Ishikawa (cell line): ENCODE data around the gene RANBP10.

Experiments
- CEBPB ChIP-seq: IDR thresholded peaks from 2 replicates; pipeline ENCODE4 v1.6.1; 2012
- CREB1 ChIP-seq: IDR thresholded peaks from 2 replicates; pipeline ENCODE4 v1.6.1; 2012; ENCODE audit warnings: low read depth
- EGR1 ChIP-seq: IDR thresholded peaks from 2 replicates; pipeline ENCODE4 v1.6.1; 2012
- EP300 ChIP-seq: IDR thresholded peaks from 2 replicates; pipeline ENCODE4 v1.6.1; 2012; ENCODE audit warnings: borderline replicate concordance
- FOXM1 ChIP-seq: IDR thresholded peaks from 2 replicates; pipeline ENCODE4 v1.6.1; 2012; ENCODE audit warnings: low read depth, borderline replicate concordance
- NFIC ChIP-seq: IDR thresholded peaks from 2 replicates; pipeline ENCODE4 v1.6.1; 2012
- RAD21 ChIP-seq: IDR thresholded peaks from 2 replicates; pipeline ENCODE4 v1.6.1; 2012; ENCODE audit warnings: low read depth
- TAF1 ChIP-seq: IDR thresholded peaks from 2 replicates; pipeline ENCODE4 v1.6.1; 2012; ENCODE audit warnings: low read depth, mild to moderate bottlenecking
- TCF12 ChIP-seq: IDR thresholded peaks from 2 replicates; pipeline ENCODE4 v1.6.1; 2012; ENCODE audit warnings: low read depth
- TEAD4 ChIP-seq: IDR thresholded peaks from 2 replicates; pipeline ENCODE4 v1.6.1; 2012
- YY1 ChIP-seq: IDR thresholded peaks from 2 replicates; pipeline ENCODE4 v1.6.1; 2012; ENCODE audit warnings: low read depth
- ZBTB7A ChIP-seq: IDR thresholded peaks from 2 replicates; pipeline ENCODE4 v1.6.1; 2012; ENCODE audit warnings: low read depth
- TF ChIP-seq, protein P1 (sequence below): IDR thresholded peaks from 2 replicates; pipeline ENCODE4 v1.6.1; 2012
- TF ChIP-seq, protein P2 (sequence below): IDR thresholded peaks from 2 replicates; pipeline ENCODE4 v1.6.1; 2012
- TF ChIP-seq, protein P3 (sequence below): IDR thresholded peaks from 2 replicates; pipeline ENCODE4 v1.6.1; 2012; ENCODE audit warnings: low read depth, mild to moderate bottlenecking

The RANBP10 gene

DNA sequence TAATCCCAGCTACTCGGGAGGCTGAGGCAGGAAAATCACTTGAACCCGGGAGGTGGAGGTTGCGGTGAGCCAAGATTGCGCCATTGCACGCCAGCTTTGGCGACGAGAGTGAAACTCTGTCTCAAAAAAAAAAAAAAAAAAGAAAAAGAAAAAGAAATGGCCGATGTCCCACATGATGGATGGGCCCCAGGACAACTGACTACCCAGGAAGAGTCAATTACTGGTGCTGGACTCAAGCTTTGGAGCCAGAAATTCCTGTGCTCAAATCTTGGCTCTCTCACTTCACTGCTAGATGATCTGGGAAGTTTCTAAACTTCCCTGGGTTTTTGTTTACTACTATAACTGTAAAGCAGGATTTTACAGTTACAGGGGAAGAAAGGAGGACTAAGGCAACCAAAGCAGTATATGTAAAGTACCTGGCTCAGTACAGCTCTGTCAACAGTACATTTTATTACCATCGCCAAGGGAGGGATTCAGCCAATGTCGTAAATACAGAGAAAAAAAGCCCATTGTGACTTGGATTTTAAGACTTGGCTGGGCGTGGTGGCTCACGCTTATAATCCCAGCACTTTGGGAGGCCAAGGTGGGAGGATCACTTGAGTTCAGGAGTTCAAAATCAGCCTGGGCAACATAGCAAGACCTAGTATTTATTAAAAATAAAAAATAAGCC, 127.9 kb downstream of the RANBP10 start:
- TF ChIP-seq NFIC (no peak), CREB1 (no peak), EP300 (no peak), EGR1 (no peak), ZBTB7A (no peak), CEBPB (no peak), FOXM1 (no peak), TEAD4 (no peak), TAF1 (no peak), TCF12 (no peak), RAD21 (no peak)
- TF ChIP-seq, protein P1, sequence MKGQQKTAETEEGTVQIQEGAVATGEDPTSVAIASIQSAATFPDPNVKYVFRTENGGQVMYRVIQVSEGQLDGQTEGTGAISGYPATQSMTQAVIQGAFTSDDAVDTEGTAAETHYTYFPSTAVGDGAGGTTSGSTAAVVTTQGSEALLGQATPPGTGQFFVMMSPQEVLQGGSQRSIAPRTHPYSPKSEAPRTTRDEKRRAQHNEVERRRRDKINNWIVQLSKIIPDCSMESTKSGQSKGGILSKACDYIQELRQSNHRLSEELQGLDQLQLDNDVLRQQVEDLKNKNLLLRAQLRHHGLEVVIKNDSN: no peak
- TF ChIP-seq, protein P2, sequence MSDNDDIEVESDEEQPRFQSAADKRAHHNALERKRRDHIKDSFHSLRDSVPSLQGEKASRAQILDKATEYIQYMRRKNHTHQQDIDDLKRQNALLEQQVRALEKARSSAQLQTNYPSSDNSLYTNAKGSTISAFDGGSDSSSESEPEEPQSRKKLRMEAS: no peak
- TF ChIP-seq, protein P3, sequence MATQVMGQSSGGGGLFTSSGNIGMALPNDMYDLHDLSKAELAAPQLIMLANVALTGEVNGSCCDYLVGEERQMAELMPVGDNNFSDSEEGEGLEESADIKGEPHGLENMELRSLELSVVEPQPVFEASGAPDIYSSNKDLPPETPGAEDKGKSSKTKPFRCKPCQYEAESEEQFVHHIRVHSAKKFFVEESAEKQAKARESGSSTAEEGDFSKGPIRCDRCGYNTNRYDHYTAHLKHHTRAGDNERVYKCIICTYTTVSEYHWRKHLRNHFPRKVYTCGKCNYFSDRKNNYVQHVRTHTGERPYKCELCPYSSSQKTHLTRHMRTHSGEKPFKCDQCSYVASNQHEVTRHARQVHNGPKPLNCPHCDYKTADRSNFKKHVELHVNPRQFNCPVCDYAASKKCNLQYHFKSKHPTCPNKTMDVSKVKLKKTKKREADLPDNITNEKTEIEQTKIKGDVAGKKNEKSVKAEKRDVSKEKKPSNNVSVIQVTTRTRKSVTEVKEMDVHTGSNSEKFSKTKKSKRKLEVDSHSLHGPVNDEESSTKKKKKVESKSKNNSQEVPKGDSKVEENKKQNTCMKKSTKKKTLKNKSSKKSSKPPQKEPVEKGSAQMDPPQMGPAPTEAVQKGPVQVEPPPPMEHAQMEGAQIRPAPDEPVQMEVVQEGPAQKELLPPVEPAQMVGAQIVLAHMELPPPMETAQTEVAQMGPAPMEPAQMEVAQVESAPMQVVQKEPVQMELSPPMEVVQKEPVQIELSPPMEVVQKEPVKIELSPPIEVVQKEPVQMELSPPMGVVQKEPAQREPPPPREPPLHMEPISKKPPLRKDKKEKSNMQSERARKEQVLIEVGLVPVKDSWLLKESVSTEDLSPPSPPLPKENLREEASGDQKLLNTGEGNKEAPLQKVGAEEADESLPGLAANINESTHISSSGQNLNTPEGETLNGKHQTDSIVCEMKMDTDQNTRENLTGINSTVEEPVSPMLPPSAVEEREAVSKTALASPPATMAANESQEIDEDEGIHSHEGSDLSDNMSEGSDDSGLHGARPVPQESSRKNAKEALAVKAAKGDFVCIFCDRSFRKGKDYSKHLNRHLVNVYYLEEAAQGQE: no peak

DNA sequence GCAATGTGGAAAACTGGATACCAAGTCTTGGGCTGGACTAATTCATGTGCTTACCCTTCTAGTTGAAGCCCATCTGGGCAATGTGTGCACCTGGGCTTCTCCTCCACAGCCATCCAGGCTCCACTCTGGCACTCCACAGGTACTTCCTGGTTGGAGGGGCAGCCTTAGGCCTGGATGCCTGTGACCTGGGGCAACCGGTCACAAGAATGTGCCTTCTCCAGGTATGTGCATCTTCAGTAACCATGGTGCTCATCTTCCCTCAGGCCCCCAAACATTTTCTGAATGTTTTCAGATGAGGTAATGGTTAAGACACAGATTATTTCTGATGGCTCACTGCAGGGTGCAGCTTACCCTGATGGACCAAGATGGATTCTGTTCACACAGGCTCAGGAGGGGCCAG, 128.6 kb downstream of the RANBP10 start:
- TF ChIP-seq TEAD4: no peak
- TF ChIP-seq, protein P1: no peak
- no peak for TF ChIP-seq EGR1
- no peak for TF ChIP-seq YY1
- no peak for TF ChIP-seq TCF12
- TF ChIP-seq CREB1: no peak
- no peak for TF ChIP-seq FOXM1

DNA sequence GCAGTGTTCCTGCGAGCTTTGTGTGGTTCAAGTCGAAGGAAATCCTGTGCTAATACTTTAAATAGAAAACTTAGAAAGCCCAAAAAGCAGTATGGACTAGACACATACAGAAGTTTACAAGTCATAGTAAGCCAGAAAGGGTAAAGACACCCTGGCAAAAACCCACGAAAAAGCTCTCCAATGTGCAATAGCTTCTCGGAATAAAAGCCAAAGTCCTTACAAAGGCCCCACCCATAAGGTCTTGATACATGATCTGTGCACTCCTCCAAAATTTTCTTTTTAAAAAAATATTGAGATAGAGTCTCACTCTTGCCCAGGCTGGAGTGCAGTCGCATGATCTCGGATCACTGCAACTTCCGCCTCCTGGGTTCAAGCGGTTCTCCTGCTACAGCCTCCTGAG, 129.4 kb downstream of the RANBP10 start:
- no peak for TF ChIP-seq EGR1
- TF ChIP-seq EP300: no peak
- TF ChIP-seq CREB1: no peak
- no peak for TF ChIP-seq TCF12
- no peak for TF ChIP-seq RAD21
- TF ChIP-seq, protein P1: no peak
- no peak for TF ChIP-seq YY1
- no peak for TF ChIP-seq NFIC
- TF ChIP-seq, protein P2: no peak

DNA sequence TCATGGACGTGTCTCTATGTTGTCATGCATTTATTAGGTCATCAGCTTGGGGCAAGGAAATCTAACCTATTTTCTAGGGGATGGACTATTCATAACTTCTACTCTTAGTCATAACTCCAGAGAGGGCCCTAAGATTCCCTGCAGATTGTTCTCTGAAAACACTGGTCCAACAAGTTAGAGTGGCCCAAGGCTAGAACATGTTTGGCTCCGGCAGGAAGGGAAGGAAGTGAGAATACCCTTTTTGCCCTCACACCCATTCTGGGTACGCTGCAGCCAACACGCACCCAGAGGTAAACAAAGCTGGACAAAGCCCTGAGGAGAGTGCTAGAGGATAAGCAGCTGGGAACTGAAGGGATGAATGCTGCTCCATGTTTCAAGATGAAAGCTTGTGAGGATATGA, 129.8 kb downstream of the RANBP10 start:
- TF ChIP-seq YY1 (no peak), RAD21 (no peak), EGR1 (no peak), CREB1 (no peak)
- TF ChIP-seq, protein P2: no peak
- TF ChIP-seq, protein P3: no peak

DNA sequence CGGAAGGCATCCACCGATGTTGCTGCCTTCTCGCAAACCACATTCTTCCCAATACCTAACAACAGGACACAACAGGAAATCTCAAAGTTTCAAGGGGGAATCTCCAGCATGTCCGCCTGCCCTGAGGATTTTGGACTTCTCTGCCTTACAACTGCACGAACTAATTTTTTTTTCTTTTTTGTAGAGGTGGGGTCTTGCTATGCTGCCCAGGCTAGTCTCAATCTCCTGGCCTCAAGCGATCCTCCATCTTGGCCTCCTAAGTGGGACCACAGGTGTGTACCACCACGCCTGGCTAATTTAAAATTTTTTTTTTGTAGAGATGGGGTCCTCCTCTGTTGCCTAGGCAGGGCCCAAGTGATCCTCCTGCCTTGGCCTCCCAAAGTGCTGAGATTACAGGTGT, 130.4 kb downstream of the RANBP10 start:
- TF ChIP-seq CREB1 (no peak), NFIC (no peak), FOXM1 (no peak), TEAD4 (no peak), EGR1 (no peak), RAD21 (no peak), TAF1 (no peak), YY1 (no peak), TCF12 (no peak), EP300 (no peak), CEBPB (no peak), ZBTB7A (no peak)
- TF ChIP-seq, protein P1: no peak
- TF ChIP-seq, protein P2: no peak
- TF ChIP-seq, protein P3: no peak
